ENCODE data around the gene TMCO1. TPM values are rescaled to one million over a fixed set of nuclear protein-coding genes. Genes with fewer than 3 reads are reported as not detected.

Gene TMCO1
- total RNA-seq, 3 donors from 2014 or later: 103 to 209 (median 144) TPM

DNA sequence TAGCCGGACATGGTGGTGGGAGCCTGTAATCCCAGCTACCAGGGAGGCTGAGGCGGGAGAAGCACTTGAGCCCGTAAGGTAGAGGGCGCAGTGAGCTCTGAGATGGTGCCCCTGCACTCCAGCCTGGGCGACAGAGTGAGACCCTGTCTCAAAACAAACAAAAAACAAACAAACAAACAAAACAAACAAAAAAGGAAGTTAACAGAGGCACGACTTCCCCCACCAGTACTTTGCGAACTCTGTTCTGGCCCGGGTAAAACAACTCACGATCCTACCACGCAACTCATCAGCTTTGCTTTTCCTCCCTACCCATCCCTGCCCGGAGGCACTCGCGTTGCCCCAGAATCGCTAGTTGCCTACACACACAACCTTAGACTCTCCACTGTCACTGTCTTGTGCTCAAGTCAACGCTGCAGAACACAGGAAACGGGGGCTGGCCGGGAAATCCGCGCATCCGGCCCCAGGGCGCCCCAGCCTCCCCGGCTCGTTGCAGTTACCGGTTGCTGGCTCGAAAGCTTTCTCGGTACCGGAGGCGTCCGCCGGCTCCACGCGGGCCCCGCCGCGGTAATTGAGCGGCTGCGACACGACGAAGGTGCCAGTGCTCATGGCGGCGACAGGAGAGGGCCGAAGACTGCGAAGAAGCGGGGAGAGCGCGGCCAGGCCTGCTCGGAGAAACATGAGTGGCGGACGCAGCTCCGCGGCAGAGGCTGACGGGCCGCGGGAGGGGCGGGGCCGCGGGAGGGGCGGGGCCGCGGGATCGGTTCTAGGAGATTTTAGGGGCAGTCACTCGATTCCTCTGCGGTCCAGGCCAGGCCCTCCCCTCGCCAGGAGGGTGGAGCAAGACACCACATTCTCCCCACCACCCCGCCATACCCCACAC is 70.5 kb downstream of the TMCO1 start, which contains the start of gene ALDH9A1:
ALDH9A1 (minus strand) TSS at position 682 of the 880 bp plus-strand sequence; CDS start at position 678, 4 bp downstream.
- Histone ChIP-seq H3K36me3 (ENCODE audit: low read depth) (no peaks in the 10 kb centered on the region), H3K4me3 (peak within 1 kb of the TSS; percentile 63), H3K9me3 (no peaks in the 10 kb centered on the region), H3K4me1 (ENCODE audit: low read depth) (peaks cover 10% of the 10 kb centered on the region)
- intact Hi-C loops (cut with DNase I, micrococcal nuclease): loop anchor here in 1 of 2 donors (10.0 kb wide), 1 partner anchor 93 kb away; no protein-coding TSS in a partner anchor
- ATAC-seq (peak; percentile 97), DNase-seq (peak; percentile 90 to 93 (median 92))
- TF ChIP-seq, protein P1, sequence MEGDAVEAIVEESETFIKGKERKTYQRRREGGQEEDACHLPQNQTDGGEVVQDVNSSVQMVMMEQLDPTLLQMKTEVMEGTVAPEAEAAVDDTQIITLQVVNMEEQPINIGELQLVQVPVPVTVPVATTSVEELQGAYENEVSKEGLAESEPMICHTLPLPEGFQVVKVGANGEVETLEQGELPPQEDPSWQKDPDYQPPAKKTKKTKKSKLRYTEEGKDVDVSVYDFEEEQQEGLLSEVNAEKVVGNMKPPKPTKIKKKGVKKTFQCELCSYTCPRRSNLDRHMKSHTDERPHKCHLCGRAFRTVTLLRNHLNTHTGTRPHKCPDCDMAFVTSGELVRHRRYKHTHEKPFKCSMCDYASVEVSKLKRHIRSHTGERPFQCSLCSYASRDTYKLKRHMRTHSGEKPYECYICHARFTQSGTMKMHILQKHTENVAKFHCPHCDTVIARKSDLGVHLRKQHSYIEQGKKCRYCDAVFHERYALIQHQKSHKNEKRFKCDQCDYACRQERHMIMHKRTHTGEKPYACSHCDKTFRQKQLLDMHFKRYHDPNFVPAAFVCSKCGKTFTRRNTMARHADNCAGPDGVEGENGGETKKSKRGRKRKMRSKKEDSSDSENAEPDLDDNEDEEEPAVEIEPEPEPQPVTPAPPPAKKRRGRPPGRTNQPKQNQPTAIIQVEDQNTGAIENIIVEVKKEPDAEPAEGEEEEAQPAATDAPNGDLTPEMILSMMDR (IDR thresholded peaks at IDR 0.05): no peak

DNA sequence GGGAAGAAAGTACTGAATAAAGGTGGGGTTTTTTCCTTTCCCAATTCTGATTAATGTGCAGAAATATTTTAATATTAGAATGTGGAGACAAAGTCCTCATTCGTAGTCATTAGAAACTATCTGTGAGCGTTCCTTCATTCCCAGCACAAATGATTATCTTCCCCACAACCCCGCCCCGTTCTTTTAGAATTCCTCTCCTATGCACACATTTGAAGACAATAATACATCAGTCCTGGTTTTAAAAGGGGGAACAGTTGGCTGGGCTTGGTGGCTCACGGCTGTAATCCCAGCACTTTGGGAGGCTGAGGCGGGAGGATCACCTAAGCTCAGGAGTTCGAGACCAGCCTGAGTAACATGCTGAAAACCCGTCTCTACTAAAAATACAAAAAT is 71.2 kb downstream of the TMCO1 start:
- no peak for DNase-seq
- no peak for ATAC-seq
- TF ChIP-seq, protein P1 (IDR thresholded peaks at IDR 0.05): no peak
- intact Hi-C loops (cut with DNase I, micrococcal nuclease): loop anchor here in 1 of 2 donors (10.0 kb wide), 1 partner anchor 93 kb away; no protein-coding TSS in a partner anchor
- Histone ChIP-seq H3K4me1 (ENCODE audit: low read depth) (peaks cover 10% of the 10 kb centered on the region), H3K36me3 (ENCODE audit: low read depth) (no peaks in the 10 kb centered on the region), H3K9me3 (no peaks in the 10 kb centered on the region), H3K4me3 (peak overlapping the region; percentile 63)

DNA sequence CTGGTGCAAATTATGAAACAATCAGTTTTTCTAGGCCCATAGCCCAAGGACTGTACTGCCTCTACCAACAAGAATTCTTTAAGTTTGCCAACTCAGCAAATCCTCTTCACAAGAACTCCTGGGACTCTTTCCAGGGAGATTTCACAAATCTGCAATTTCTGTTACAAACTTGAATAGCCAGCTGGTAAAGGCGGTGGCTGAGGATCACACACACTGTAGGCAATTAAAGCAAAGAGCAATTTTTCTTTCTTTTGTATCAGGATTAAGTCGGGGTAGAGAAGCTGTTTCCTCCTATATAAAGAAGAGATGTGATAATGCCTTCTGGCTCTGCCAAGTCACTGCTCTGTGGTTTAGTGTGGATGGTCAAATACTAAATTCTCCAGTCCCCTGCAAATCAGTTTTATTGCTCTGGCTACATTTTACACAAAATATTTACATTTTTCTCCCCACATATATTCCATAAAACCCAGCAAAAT is 72.0 kb downstream of the TMCO1 start:
- H3K4me3 ChIP-seq: no peak overlapping the region
- ATAC-seq (no peak), DNase-seq (peak in 1 of 3 donors; percentile 20)
- H3K36me3 ChIP-seq (ENCODE audit: low read depth): no peaks in the 10 kb centered on the region
- intact Hi-C loops (cut with DNase I, micrococcal nuclease): loop anchor here in 1 of 2 donors (10.0 kb wide), 1 partner anchor 92 kb away; no protein-coding TSS in a partner anchor
- peaks cover 10% of the 10 kb centered on the region for H3K4me1 ChIP-seq (ENCODE audit: low read depth)
- TF ChIP-seq, protein P1 (IDR thresholded peaks at IDR 0.05): no peak
- H3K9me3 ChIP-seq: no peaks in the 10 kb centered on the region

DNA sequence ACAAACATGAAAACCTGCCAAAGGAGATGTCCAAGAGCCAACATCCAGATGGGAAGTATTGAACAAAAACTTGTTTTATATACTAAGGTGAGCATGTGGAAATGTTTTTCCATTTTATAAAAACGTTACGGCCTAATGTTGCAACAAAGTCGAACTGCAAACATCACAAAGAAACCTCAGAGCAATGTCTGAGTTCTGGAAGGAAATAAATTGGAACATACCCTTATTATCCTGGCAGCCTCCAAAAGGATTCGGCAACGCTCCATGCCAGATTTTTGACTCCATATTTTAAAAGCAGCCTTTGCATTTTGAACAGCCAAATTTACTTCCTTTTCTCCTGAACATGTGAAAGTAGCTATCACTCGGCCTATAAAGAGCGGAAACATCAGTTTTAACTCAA is 73.6 kb downstream of the TMCO1 start:
- Histone ChIP-seq H3K4me1 (ENCODE audit: low read depth) (peaks cover 10% of the 10 kb centered on the region), H3K4me3 (no peak overlapping the region), H3K9me3 (no peaks in the 10 kb centered on the region), H3K36me3 (ENCODE audit: low read depth) (no peaks in the 10 kb centered on the region)
- ATAC-seq: no peak
- intact Hi-C loops (cut with DNase I, micrococcal nuclease): loop anchor here in 1 of 2 donors (10.0 kb wide), 1 partner anchor 90 kb away; no protein-coding TSS in a partner anchor
- no peak for DNase-seq
- TF ChIP-seq, protein P1 (IDR thresholded peaks at IDR 0.05): no peak

DNA sequence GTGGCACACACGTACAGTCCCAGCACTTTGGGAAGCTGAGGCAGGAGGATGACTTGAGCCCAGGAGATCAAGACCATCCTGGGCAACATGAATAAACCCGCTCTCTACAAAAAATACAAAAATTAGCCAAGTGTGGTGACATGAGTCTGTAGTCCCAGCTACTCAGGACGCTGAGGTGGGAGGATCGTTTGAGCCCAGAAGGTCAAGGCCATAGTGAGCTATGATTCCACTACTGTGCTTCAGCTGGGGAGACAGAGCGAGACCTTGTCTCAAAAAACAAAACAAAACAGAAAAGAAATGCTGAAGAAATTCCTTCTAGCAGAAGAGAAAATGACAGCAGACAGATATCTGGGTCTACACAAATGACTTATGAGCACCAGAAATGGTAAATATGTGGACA is 80.6 kb downstream of the TMCO1 start:
- intact Hi-C loops (cut with DNase I, micrococcal nuclease): no loop called here
- Histone ChIP-seq H3K9me3 (no peaks in the 10 kb centered on the region), H3K4me1 (ENCODE audit: low read depth) (no peaks in the 10 kb centered on the region), H3K36me3 (ENCODE audit: low read depth) (no peaks in the 10 kb centered on the region), H3K4me3 (no peak overlapping the region)
- no peak for DNase-seq
- no peak for ATAC-seq
- TF ChIP-seq, protein P1 (IDR thresholded peaks at IDR 0.05): no peak

Data from mucosa of descending colon (tissue), 3 donors.